HG02571 (cell line): Measurements from ENCODE around the gene PPM1G.
"Not testable (repeated sequence)": the region's sequence is repeated elsewhere in the genome, so short reads cannot be mapped to it uniquely, and the experiment has no call there.

Experiments
- ATAC-seq: cut with Tn5 transposase; IDR thresholded peaks from one replicate; pipeline ENCODE4 v1.9.1; 2021; ENCODE audit warnings: mild to moderate bottlenecking, moderate library complexity; ENCODE audit not compliant: unreplicated experiment

PPM1G gene

GRCh38 chr2:27409321-27410073 is at the start of gene PPM1G:
Gene PPM1G (minus strand): TSS chr2:27409591. CDS start chr2:27409422, 169 bp downstream.
- peak; percentile 91 for ATAC-seq

- ATAC-seq, result no peak
Observed at GRCh38 chr2:27453968-27454367, 44.6 kb upstream of the PPM1G start.

- ATAC-seq, result no peak
Observed at GRCh38 chr2:27451095-27451494, 41.7 kb upstream of the PPM1G start.

GRCh38 chr2:27448381-27448780 is 39.0 kb upstream of the PPM1G start:
- no peak for ATAC-seq

- ATAC-seq, result no peak
Observed at GRCh38 chr2:27446057-27446456, 36.7 kb upstream of the PPM1G start.

GRCh38 chr2:27445615-27446014 is 36.2 kb upstream of the PPM1G start:
- no peak for ATAC-seq

GRCh38 chr2:27445155-27445554 is 35.8 kb upstream of the PPM1G start:
- no peak for ATAC-seq

- no peak for ATAC-seq
Observed at GRCh38 chr2:27442920-27443282, 33.5 kb upstream of the PPM1G start.

GRCh38 chr2:27441958-27442919 is 32.8 kb upstream of the PPM1G start, which contains the start of gene KRTCAP3:
Gene KRTCAP3 (plus strand): TSS chr2:27442381. CDS start chr2:27442413, 32 bp downstream.
- ATAC-seq, result no peak

- no peak for ATAC-seq
Observed at GRCh38 chr2:27441226-27441926, 32.0 kb upstream of the PPM1G start.

GRCh38 chr2:27435628-27436027 is 26.2 kb upstream of the PPM1G start:
- no peak for ATAC-seq

GRCh38 chr2:27431395-27431794 is 22.0 kb upstream of the PPM1G start:
- no peak for ATAC-seq

GRCh38 chr2:27428978-27429541 is 19.7 kb upstream of the PPM1G start:
- ATAC-seq, result peak; percentile 79

GRCh38 chr2:27428213-27428977 is 19.0 kb upstream of the PPM1G start, which contains the start of gene NRBP1:
Gene NRBP1 (plus strand): TSS chr2:27428631. CDS start chr2:27433274, 4,643 bp downstream.
- peak; percentile 77 for ATAC-seq

GRCh38 chr2:27427863-27428212 is 18.4 kb upstream of the PPM1G start:
- no peak for ATAC-seq

GRCh38 chr2:27425039-27425438 is 15.6 kb upstream of the PPM1G start:
- not testable (repeated sequence) for ATAC-seq

GRCh38 chr2:27422958-27423357 is 13.6 kb upstream of the PPM1G start:
- ATAC-seq, result no peak

- ATAC-seq, result no peak
Observed at GRCh38 chr2:27421660-27422250, 12.4 kb upstream of the PPM1G start.

- ATAC-seq, result no peak
Observed at GRCh38 chr2:27420996-27421395, 11.6 kb upstream of the PPM1G start.

GRCh38 chr2:27416151-27416550 is 6.8 kb upstream of the PPM1G start:
- no peak for ATAC-seq
